Measurements from ENCODE around the gene EFCAB13. TPM values are rescaled to one million over a fixed set of nuclear protein-coding genes. Genes with fewer than 3 reads are reported as not detected.
"Not testable (repeated sequence)": the region's sequence is repeated elsewhere in the genome, so short reads cannot be mapped to it uniquely, and the experiment has no call there.

Gene EFCAB13
- total RNA-seq, 2 experiments from 2014 or later: 12.2 to 13.2 TPM

DNA sequence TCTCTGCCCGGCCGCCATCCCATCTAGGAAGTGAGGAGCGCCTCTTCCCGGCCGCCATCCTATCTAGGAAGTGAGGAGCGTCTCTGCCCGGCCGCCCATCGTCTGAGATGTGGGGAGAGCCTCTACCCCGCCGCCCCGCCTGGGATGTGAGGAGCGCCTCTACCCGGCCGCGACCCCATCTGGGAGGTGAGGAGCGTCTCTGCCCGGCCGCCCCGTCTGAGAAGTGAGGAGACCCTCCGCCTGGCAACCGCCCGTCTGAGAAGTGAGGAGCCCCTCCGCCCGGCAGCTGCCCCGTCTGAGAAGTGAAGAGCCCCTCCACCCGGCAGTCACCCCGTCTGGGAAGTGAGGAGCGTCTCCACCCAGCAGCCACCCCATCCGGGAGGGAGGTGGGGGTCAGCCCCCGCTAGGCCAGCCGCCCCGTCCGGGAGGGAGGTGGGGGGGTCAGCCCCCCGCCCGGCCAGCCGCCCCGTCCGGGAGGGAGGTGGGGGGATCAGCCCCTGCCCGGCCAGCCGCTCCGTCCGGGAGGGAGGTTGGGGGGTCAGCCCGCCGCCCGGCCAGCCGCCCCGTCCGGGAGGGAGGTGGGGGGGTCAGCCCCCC lies 73.9 kb downstream of the EFCAB13 start:
- DNase-seq; H3K36me3 Mint-ChIP-seq; H3K4me3 Mint-ChIP-seq; ATAC-seq (ENCODE audit: low read depth); H3K4me1 Mint-ChIP-seq; POLR2A ChIA-PET; H3K27ac Mint-ChIP-seq; H3K27me3 Mint-ChIP-seq; H3K9me3 Mint-ChIP-seq: not testable (repeated sequence)

DNA sequence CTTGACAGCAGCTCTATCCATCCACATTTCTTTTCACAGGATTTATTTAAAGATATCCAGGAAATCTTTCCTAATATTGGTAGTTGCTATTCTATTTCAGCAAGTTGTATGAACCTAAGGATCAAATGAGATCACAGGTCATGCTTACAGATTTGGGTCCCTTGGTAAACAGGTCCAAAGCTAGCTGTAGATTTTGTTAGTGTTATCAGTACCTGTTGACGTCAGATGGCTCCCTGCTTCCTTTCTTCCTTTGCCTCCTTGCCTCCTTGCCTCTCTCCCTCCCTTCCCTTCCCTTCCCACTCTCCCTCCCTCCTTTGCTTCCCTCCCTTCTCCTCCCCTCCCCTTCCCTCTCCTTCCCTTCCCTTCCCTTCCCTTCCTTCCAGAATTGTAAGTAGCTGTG lies 76.6 kb downstream of the EFCAB13 start:
- Mint-ChIP-seq H3K4me1 (no peaks in the 10 kb centered on the region), H3K9me3 (no peaks in the 10 kb centered on the region), H3K27me3 (no peaks in the 10 kb centered on the region), H3K4me3 (no peak overlapping the region), H3K36me3 (peaks cover 4% of the 10 kb centered on the region), H3K27ac (no peak overlapping the region)
- no peak for ATAC-seq (ENCODE audit: low read depth)
- POLR2A ChIA-PET: no interaction called here
- DNase-seq: no peak

DNA sequence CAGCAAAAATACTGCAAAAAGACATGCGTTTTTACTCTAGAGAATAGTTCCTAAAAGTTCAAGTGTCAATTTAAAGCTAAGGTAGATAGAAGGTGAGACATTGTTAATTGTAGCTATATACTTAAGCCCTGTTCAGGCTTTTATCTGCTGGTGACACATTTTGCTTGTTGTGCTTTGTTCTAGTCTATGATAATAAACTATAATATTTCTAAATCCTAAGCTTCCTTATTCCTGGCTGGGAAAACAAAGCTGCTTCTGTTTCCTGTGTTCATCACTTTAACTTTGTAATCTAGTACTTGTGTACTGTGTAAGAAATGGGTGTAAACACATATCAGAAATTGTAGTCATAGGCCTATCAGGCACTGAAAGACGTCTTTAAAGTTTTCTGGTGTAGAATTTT lies 77.3 kb downstream of the EFCAB13 start:
- no peaks in the 10 kb centered on the region for H3K9me3 Mint-ChIP-seq
- POLR2A ChIA-PET: no interaction called here
- ATAC-seq (ENCODE audit: low read depth): no peak

DNA sequence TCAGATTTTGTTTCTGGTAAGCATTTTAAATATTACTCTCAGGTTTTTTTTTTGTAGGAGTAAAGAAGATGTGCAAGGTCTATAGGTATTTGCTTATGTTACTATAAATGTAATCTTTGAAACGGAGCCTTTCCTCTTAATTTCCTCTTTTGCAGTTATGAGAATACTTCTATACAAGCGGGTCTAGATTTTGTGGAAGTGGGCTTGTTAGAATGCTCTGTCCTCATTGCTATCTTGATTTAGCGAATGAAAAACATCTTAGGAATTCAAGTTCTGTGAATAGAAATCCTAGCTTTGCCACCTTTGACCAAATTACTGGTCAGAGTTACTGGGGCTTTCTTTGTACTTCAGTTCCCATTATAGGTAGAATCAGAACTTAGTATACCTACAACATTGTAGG lies 80.3 kb downstream of the EFCAB13 start:
- Mint-ChIP-seq H3K4me3 (no peak overlapping the region), H3K4me1 (no peaks in the 10 kb centered on the region), H3K36me3 (no peaks in the 10 kb centered on the region), H3K9me3 (no peaks in the 10 kb centered on the region), H3K27me3 (no peaks in the 10 kb centered on the region), H3K27ac (no peak overlapping the region)
- POLR2A ChIA-PET: no interaction called here
- DNase-seq: no peak
- no peak for ATAC-seq (ENCODE audit: low read depth)

More for the DNA sequence above, 77.3 kb downstream of the EFCAB13 start:
- H3K4me1 Mint-ChIP-seq: no peaks in the 10 kb centered on the region
- no peak overlapping the region for H3K27ac Mint-ChIP-seq
- no peak overlapping the region for H3K4me3 Mint-ChIP-seq
- no peak for DNase-seq
- no peaks in the 10 kb centered on the region for H3K27me3 Mint-ChIP-seq
- H3K36me3 Mint-ChIP-seq: peaks cover 4% of the 10 kb centered on the region

DNA sequence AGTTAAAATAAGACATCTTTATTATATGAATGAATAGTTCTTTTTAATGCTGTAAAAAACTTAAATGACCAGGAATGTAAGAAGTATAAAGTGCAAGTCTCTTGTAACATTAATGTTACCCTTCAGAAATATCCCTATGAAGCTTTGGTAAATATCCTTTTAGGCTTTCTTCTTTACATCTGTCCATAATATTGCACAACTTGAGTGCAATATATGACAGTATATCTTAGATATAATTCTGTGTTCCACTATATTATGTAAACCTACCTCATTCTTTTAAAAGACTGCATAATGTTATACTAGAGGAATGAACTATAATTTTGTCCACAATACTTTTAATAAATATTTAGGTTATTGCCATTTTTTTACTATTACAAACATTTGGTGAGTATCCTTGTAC lies 81.1 kb downstream of the EFCAB13 start:
- POLR2A ChIA-PET: no interaction called here
- Mint-ChIP-seq H3K4me3 (no peak overlapping the region), H3K27me3 (no peaks in the 10 kb centered on the region), H3K4me1 (no peaks in the 10 kb centered on the region), H3K36me3 (peaks cover 2% of the 10 kb centered on the region), H3K27ac (no peak overlapping the region), H3K9me3 (no peaks in the 10 kb centered on the region)
- DNase-seq (no peak), ATAC-seq (ENCODE audit: low read depth) (no peak)

DNA sequence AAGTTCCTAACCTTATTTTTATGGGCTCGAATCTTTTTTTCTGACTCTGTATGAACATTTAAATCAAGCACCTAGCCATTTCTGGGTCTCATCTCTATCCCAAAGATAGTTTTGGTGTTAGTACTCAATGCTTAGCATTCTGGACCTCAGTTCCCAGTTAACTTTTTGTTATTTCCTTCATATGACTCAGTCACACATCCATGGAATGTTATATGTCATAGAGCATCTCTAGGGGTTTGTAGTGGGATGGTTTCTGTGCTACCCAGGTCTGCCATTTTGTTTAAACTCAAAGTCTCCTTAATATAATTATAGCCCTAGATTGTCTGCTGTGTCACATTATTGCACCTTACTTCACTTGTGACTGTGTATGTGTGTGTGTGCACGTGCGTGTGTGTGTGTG lies 90.1 kb downstream of the EFCAB13 start:
- POLR2A ChIA-PET: no interaction called here
- DNase-seq: no peak
- Mint-ChIP-seq H3K36me3 (peaks cover 9% of the 10 kb centered on the region), H3K9me3 (no peaks in the 10 kb centered on the region), H3K4me3 (no peak overlapping the region), H3K27ac (no peak overlapping the region), H3K27me3 (no peaks in the 10 kb centered on the region), H3K4me1 (no peaks in the 10 kb centered on the region)
- ATAC-seq (ENCODE audit: low read depth): no peak

DNA sequence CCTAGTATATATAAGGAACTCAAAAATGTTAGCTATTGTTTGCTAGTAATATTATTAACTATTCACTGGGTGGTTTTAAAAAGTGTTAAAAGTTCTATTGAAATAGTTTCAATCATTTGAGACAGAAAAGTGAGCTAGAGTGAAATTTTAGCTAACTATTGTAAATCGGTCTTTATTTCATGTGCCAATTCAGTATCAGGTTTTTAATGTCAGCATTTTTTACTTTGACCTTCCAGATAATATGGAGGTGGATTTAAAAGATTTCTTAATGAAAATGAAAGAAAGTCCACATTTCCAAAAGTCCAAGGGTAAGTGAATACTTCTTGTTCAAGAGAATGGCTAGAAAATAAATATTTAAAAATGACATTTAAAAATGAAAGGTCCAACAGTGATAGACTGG lies 90.9 kb downstream of the EFCAB13 start:
- Mint-ChIP-seq H3K27me3 (no peaks in the 10 kb centered on the region), H3K4me3 (no peak overlapping the region), H3K9me3 (no peaks in the 10 kb centered on the region), H3K4me1 (no peaks in the 10 kb centered on the region), H3K36me3 (peaks cover 7% of the 10 kb centered on the region), H3K27ac (no peak overlapping the region)
- POLR2A ChIA-PET: no interaction called here
- no peak for DNase-seq
- no peak for ATAC-seq (ENCODE audit: low read depth)

DNA sequence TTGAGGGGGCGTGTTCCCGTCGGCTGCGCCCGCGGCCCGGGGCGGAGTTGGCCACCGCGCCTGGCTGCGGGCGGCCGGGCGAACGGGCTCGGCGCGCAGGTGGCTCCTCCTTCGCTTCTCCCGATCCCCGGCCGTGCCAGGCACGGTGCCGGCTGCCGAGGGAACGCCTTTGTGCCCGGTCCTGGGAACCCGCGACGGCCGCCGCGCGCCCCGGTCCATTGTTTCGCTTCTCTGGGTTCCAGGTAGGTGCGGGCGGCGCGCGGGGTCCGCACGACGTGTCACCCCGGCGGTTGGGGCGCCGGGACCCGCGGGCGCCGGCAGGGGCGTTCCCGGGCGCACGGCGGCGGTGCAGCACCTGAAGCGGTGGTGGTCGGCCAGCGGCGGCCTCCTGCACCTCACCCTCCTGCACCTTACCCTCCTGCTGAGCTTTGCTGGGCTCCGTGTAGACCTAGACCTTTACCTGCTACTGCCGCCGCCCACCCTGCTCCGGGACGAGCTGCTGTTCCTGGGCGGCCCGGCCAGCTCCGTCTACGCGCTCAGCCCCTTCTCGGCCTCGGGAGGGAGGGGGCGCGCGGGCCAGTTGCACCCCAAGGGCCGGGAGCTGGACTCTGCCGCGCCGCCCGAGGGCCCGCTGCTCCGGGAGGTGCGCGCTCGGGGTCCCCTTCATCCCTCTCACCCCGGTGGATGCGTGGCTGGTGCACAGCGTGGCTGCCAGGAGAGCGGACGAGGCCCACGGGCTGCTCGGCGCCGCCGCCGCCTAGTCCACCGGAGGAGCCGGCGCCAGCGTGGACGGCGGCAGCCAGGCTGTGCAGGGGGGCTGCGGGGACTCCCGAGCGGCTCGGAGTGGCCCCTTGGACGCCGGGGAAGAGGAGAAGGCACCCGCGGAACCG lies 99.9 kb downstream of the EFCAB13 start:
- no peak overlapping the region for H3K27ac Mint-ChIP-seq
- peaks cover 18% of the 10 kb centered on the region for H3K4me1 Mint-ChIP-seq
- DNase-seq (peak; percentile 45), ATAC-seq (ENCODE audit: low read depth) (peak; percentile 67)
- peaks cover 10% of the 10 kb centered on the region for H3K27me3 Mint-ChIP-seq
- peak overlapping the region; percentile 61 for H3K4me3 Mint-ChIP-seq
- H3K9me3 Mint-ChIP-seq: peaks cover 10% of the 10 kb centered on the region
- peaks cover 28% of the 10 kb centered on the region for H3K36me3 Mint-ChIP-seq
- POLR2A ChIA-PET: no interaction called here

DNA sequence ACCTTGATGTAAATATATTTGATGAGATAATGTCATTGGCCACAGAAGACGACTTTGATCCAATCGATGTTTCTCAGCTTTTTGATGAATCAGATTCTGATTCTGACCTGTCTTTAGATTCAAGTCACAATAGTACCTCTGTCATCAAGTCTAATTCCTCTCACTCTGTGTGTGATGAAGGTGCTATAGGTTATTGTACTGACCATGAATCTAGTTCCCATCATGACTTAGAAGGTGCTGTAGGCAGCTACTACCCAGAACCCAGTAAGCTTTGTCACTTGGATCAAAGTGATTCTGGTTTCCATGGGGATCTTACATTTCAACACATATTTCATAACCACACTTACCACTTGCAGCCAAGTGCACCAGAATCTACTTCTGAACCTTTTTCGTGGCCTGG lies 101.5 kb downstream of the EFCAB13 start:
- H3K9me3 Mint-ChIP-seq: not testable (repeated sequence)

DNA sequence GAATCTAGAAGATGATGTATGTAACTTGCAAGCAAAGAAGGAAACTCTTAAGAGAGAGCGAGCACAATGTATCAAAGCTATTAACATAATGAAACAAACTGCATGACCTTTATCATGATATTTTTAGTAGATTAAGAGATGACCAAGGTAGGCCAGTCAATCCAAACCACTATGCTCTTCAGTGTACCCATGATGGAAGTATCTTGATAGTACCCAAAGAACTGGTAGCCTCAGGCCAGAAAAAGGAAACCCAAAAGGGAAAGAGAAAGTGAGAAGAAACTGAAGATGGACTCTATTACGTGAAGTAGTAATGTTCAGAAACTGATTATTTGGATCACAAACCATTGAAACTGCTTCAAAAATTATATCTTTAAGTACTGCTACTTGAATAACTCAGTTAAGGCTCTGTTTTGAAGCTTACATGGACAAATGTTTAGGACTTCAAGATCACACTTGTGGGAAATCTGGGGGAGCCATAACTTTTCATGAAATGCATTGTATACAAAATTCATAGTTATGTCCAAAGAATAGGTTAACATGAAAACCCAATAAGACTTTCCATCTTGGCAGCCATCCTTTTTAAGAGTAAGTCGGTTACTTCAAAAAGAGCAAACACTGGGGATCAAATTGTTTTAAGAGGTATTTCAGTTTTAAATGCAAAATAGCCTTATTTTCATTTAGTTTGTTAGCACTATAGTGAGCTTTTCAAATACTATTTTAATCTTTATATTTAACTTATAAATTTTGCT lies 102.3 kb downstream of the EFCAB13 start:
- peaks cover 28% of the 10 kb centered on the region for H3K36me3 Mint-ChIP-seq
- DNase-seq; POLR2A ChIA-PET; H3K9me3 Mint-ChIP-seq; H3K27ac Mint-ChIP-seq; ATAC-seq (ENCODE audit: low read depth); H3K27me3 Mint-ChIP-seq: not testable (repeated sequence)
- peaks cover 18% of the 10 kb centered on the region for H3K4me1 Mint-ChIP-seq
- H3K4me3 Mint-ChIP-seq: peak overlapping the region; percentile 6

More for the DNA sequence above, 101.5 kb downstream of the EFCAB13 start:
- Mint-ChIP-seq H3K36me3 (peaks cover 28% of the 10 kb centered on the region), H3K4me1 (peaks cover 18% of the 10 kb centered on the region)
- H3K27me3 Mint-ChIP-seq; H3K4me3 Mint-ChIP-seq; POLR2A ChIA-PET; H3K27ac Mint-ChIP-seq; ATAC-seq (ENCODE audit: low read depth); DNase-seq: not testable (repeated sequence)

DNA sequence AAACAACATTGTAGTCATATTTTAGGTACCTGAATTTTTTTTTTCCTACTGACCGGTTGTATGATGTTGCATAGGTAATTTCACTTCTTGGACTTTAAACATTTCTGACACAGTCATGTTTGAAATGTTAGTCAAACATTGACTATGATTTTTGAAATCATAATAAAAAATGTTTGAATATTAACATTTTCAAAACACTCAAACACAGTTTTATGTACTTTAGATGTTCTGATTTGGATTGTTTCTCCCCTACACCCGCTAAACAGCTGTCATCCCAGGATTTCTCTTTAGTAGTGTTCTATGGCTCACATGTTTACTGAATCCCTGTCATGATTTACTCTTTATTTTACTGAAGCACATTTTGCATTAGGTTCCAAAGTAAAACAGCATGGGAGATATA lies 104.2 kb downstream of the EFCAB13 start:
- Mint-ChIP-seq H3K4me3 (no peak overlapping the region), H3K4me1 (peaks cover 18% of the 10 kb centered on the region), H3K36me3 (peaks cover 22% of the 10 kb centered on the region), H3K27me3 (peaks cover 2% of the 10 kb centered on the region), H3K27ac (no peak overlapping the region), H3K9me3 (peaks cover 10% of the 10 kb centered on the region)
- POLR2A ChIA-PET: no interaction called here
- no peak for ATAC-seq (ENCODE audit: low read depth)
- no peak for DNase-seq

DNA sequence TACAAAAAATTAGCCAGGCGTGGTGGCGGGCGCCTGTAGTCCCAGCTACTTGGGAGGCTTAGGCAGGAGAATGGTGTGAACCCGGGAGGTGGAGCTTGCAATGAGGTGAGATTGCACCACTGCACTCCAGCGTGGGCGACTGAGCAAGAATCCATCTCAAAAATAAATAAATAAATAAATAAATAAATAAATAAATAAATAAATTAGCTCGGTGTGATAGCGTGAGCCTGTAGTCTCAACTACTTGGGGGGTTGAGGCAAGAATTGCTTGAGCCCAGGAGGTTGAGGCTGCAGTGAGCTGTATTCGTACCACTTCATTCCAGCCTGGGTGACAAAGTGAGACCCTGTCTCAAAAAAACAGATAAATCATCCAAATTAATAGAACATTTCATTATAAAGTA lies 108.5 kb downstream of the EFCAB13 start:
- POLR2A ChIA-PET; H3K4me3 Mint-ChIP-seq; H3K9me3 Mint-ChIP-seq; H3K27me3 Mint-ChIP-seq; DNase-seq; H3K36me3 Mint-ChIP-seq; H3K27ac Mint-ChIP-seq; ATAC-seq (ENCODE audit: low read depth); H3K4me1 Mint-ChIP-seq: not testable (repeated sequence)

DNA sequence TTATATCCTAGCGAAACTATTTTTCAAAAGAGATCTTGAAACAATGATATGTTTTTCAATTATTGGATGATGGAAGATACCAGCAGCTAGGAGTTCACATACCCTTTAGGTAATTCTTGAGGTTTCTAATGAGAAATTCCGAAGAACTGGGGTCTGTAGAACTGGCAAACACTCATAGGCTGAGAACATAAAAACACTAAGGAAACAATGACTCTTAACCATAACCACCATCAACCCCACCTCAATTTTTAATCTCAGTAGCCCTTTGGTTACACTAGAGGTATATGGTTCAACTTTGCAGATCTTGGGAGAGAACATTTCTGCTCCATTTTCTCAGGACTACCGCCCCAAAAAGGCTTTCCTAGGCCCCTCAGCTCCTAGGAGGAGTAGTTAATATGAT lies 141.4 kb downstream of the EFCAB13 start:
- no peaks in the 10 kb centered on the region for H3K9me3 Mint-ChIP-seq
- no peak overlapping the region for H3K27ac Mint-ChIP-seq
- no peak for ATAC-seq (ENCODE audit: low read depth)
- no peak overlapping the region for H3K4me3 Mint-ChIP-seq
- H3K36me3 Mint-ChIP-seq: peaks cover 4% of the 10 kb centered on the region
- no peak for DNase-seq
- no peaks in the 10 kb centered on the region for H3K27me3 Mint-ChIP-seq
- no peaks in the 10 kb centered on the region for H3K4me1 Mint-ChIP-seq
- POLR2A ChIA-PET: no interaction called here

DNA sequence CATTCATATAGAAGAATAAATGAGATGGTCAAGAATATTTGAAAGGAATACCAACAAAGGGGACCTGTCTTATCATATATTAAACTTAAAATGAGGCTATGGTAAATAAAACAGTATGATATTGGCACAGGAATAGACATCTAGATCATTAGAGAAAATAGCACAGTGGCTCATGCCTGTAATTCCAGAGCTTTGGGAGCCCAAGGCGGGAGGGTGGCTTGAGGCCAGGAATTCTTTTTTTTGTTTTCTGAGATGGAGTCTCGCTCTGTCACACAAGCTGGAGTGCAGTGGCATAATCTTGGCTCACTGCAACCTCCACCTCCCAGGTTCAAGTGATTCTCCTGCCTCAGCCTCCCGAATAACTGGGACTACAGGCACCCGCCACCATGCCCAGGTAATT lies 143.2 kb downstream of the EFCAB13 start:
- H3K27ac Mint-ChIP-seq; H3K4me3 Mint-ChIP-seq; H3K36me3 Mint-ChIP-seq; H3K4me1 Mint-ChIP-seq; H3K9me3 Mint-ChIP-seq; H3K27me3 Mint-ChIP-seq; DNase-seq; ATAC-seq (ENCODE audit: low read depth); POLR2A ChIA-PET: not testable (repeated sequence)
